ENCODE results near the gene ZNF138.
"Not testable (repeated sequence)": the region's sequence is repeated elsewhere in the genome, so short reads cannot be mapped to it uniquely, and the experiment has no call there.

Gene ZNF138

DNA sequence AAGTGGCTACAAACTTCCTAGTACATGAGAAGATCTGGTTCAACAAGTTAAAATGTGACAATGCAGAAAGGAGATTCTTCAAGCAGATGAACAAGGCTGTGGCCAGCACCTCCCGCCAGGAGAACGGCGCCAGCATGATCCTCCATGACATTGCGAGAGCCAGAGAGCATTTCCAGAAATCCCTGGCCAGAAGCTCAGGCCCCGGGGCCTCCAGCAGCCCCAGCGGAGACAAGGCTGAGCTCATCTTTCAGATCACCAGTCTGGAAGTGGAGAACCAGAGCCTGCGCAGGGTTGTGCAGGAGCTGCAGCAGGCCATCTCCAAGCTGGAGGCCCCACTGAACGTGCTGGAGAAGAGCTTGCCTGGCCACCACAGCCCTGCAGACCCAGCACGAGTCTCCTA is 68.8 kb downstream of the ZNF138 start (continued):
- TF ChIP-seq, protein P1, sequence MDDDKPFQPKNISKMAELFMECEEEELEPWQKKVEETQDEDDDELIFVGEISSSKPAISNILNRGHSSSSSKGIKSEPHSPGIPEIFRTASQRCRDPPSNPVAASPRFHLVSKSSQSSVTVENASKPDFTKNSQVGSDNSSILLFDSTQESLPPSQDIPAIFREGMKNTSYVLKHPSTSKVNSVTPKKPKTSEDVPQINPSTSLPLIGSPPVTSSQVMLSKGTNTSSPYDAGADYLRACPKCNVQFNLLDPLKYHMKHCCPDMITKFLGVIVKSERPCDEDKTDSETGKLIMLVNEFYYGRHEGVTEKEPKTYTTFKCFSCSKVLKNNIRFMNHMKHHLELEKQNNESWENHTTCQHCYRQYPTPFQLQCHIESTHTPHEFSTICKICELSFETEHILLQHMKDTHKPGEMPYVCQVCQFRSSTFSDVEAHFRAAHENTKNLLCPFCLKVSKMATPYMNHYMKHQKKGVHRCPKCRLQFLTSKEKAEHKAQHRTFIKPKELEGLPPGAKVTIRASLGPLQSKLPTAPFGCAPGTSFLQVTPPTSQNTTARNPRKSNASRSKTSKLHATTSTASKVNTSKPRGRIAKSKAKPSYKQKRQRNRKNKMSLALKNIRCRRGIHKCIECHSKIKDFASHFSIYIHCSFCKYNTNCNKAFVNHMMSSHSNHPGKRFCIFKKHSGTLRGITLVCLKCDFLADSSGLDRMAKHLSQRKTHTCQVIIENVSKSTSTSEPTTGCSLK (tag by site-specific recombination; IDR thresholded peaks at IDR 0.05): no peak
- TF ChIP-seq ZNF596 (tag by site-specific recombination; IDR thresholded peaks at IDR 0.05): no peak
- TF ChIP-seq HOXC10 (CRISPR knock-in tag; IDR thresholded peaks at IDR 0.05): no peak
- no peak for TF ChIP-seq ZNF132 (tag by site-specific recombination; IDR thresholded peaks at IDR 0.05; ENCODE audit: borderline replicate concordance)
- TF ChIP-seq TCF7L2 (IDR thresholded peaks at IDR 0.05; ENCODE audit: borderline replicate concordance, low read depth, low read length): no peak
- no peak for TF ChIP-seq KLF8 (tag by site-specific recombination; IDR thresholded peaks at IDR 0.05)
- TF ChIP-seq, protein P2, sequence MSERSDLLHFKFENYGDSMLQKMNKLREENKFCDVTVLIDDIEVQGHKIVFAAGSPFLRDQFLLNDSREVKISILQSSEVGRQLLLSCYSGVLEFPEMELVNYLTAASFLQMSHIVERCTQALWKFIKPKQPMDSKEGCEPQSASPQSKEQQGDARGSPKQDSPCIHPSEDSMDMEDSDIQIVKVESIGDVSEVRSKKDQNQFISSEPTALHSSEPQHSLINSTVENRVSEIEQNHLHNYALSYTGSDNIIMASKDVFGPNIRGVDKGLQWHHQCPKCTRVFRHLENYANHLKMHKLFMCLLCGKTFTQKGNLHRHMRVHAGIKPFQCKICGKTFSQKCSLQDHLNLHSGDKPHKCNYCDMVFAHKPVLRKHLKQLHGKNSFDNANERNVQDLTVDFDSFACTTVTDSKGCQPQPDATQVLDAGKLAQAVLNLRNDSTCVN (tag by site-specific recombination; optimal IDR thresholded peaks at IDR 0.05): no peak
- TF ChIP-seq ZNF19 (tag by site-specific recombination; IDR thresholded peaks at IDR 0.05; ENCODE audit: low read depth): no peak
- no peak for TF ChIP-seq ZBTB20 (tag by site-specific recombination; IDR thresholded peaks at IDR 0.05)
- TF ChIP-seq, protein P3, sequence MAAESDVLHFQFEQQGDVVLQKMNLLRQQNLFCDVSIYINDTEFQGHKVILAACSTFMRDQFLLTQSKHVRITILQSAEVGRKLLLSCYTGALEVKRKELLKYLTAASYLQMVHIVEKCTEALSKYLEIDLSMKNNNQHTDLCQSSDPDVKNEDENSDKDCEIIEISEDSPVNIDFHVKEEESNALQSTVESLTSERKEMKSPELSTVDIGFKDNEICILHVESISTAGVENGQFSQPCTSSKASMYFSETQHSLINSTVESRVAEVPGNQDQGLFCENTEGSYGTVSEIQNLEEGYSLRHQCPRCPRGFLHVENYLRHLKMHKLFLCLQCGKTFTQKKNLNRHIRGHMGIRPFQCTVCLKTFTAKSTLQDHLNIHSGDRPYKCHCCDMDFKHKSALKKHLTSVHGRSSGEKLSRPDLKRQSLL (tag by site-specific recombination; IDR thresholded peaks at IDR 0.05): no peak
- no peak for TF ChIP-seq ZBTB21 (tag by site-specific recombination; IDR thresholded peaks at IDR 0.05)
- TF ChIP-seq, protein P4, sequence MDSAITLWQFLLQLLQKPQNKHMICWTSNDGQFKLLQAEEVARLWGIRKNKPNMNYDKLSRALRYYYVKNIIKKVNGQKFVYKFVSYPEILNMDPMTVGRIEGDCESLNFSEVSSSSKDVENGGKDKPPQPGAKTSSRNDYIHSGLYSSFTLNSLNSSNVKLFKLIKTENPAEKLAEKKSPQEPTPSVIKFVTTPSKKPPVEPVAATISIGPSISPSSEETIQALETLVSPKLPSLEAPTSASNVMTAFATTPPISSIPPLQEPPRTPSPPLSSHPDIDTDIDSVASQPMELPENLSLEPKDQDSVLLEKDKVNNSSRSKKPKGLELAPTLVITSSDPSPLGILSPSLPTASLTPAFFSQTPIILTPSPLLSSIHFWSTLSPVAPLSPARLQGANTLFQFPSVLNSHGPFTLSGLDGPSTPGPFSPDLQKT (IDR thresholded peaks at IDR 0.05; ENCODE audit: borderline replicate concordance, low read depth, low read length): no peak
- TF ChIP-seq SP7 (tag by site-specific recombination; IDR thresholded peaks at IDR 0.05): no peak
- TF ChIP-seq ZNF658 (tag by site-specific recombination; IDR thresholded peaks at IDR 0.05): no peak

DNA sequence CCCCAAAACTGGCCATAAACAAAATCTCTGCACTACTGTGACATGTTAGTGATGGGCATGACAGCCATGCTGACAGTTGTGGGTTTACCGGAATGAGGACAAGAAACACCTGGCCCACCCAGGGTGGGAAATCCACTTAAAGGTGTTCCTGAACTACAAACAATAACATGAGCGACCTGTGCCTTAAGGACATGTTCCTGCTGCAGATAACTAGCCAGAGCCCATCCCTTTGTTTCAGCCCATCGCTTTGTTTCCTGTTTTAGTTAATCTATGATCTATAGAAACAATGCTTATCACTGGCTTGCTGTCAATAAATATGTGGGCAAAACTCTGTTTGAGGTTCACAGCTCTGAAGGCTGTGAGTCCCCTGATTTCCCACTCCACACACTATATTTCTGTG is 69.3 kb downstream of the ZNF138 start:
- CTCF ChIA-PET; H3K9me3 ChIP-seq (ENCODE audit: control insufficient read depth, insufficient read depth, low read depth, low read length); POLR2A ChIA-PET; H3K27ac ChIP-seq (ENCODE audit: extremely low read depth, low read depth, low read length); H3K36me3 ChIP-seq (ENCODE audit: control insufficient read depth in 2 of 2, insufficient read depth in 1 of 2, low read length in 2 of 2); H3K4me3 ChIP-seq (ENCODE audit: low read depth, low read length); H3K4me1 ChIP-seq (ENCODE audit: control insufficient read depth, insufficient read depth, low read length): not testable (repeated sequence)

DNA sequence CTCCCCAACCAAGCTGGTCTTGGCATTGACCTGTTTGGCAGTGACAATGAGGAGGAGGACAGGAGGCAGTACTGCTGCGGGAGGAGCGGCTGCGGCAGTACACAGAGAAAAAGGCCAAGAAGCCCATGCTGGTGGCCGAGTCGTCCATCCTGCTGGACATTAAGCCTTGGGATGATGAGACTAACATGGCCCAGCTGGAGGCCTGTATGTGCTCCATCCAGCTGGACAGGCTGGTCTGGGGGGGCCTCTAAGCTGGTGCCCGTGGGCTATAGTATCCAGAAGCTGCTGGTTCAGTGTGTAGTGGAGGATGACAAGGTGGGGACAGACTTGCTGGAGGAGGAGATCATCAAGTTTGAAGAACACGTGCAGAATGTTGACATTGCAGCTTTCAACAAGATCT is 69.7 kb downstream of the ZNF138 start:
- H3K36me3 ChIP-seq (ENCODE audit: control insufficient read depth in 2 of 2, insufficient read depth in 1 of 2, low read length in 2 of 2): no peaks in the 10 kb centered on the region
- H3K4me3 ChIP-seq (ENCODE audit: low read depth, low read length): no peak overlapping the region
- H3K4me1 ChIP-seq (ENCODE audit: control insufficient read depth, insufficient read depth, low read length): no peaks in the 10 kb centered on the region
- no peak overlapping the region for H3K27ac ChIP-seq (ENCODE audit: extremely low read depth, low read depth, low read length)
- POLR2A ChIA-PET: no interaction called here
- no peaks in the 10 kb centered on the region for H3K9me3 ChIP-seq (ENCODE audit: control insufficient read depth, insufficient read depth, low read depth, low read length)
- CTCF ChIA-PET: interaction anchor here (0.6 kb wide), 1 partner anchor 33 kb away, joined by 5 read pairs; no protein-coding TSS in a partner anchor
- TF ChIP-seq, protein P5, sequence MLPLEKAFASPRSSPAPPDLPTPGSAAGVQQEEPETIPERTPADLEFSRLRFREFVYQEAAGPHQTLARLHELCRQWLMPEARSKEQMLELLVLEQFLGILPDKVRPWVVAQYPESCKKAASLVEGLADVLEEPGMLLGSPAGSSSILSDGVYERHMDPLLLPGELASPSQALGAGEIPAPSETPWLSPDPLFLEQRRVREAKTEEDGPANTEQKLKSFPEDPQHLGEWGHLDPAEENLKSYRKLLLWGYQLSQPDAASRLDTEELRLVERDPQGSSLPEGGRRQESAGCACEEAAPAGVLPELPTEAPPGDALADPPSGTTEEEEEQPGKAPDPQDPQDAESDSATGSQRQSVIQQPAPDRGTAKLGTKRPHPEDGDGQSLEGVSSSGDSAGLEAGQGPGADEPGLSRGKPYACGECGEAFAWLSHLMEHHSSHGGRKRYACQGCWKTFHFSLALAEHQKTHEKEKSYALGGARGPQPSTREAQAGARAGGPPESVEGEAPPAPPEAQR (tag by site-specific recombination; IDR thresholded peaks at IDR 0.05): no peak
- TF ChIP-seq ZNF292 (tag by site-specific recombination; IDR thresholded peaks at IDR 0.05; ENCODE audit: borderline replicate concordance, low read depth) (no peak), ZNF302 (tag by site-specific recombination; IDR thresholded peaks at IDR 0.05; ENCODE audit: low read depth) (no peak), ZNF501 (tag by site-specific recombination; IDR thresholded peaks at IDR 0.05) (no peak), ZNF768 (tag by site-specific recombination; IDR thresholded peaks at IDR 0.05) (no peak), OVOL3 (tag by site-specific recombination; IDR thresholded peaks at IDR 0.05) (no peak), ZNF140 (tag by site-specific recombination; IDR thresholded peaks at IDR 0.05) (no peak)
- TF ChIP-seq, protein P2 (tag by site-specific recombination; optimal IDR thresholded peaks at IDR 0.05): no peak
- TF ChIP-seq, protein P6, sequence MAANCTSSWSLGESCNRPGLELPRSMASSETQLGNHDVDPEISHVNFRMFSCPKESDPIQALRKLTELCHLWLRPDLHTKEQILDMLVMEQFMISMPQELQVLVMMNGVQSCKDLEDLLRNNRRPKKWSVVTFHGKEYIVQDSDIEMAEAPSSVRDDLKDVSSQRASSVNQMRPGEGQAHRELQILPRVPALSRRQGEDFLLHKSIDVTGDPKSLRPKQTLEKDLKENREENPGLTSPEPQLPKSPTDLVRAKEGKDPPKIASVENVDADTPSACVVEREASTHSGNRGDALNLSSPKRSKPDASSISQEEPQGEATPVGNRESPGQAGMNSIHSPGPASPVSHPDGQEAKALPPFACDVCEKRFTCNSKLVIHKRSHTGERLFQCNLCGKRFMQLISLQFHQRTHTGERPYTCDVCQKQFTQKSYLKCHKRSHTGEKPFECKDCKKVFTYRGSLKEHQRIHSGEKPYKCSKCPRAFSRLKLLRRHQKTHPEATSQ (tag by site-specific recombination; IDR thresholded peaks at IDR 0.05): no peak
- TF ChIP-seq, protein P7, sequence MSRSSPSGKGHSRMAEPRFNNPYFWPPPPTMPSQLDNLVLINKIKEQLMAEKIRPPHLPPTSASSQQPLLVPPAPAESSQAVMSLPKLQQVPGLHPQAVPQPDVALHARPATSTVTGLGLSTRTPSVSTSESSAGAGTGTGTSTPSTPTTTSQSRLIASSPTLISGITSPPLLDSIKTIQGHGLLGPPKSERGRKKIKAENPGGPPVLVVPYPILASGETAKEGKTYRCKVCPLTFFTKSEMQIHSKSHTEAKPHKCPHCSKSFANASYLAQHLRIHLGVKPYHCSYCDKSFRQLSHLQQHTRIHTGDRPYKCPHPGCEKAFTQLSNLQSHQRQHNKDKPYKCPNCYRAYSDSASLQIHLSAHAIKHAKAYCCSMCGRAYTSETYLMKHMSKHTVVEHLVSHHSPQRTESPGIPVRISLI (tag by site-specific recombination; IDR thresholded peaks at IDR 0.05): no peak

All from HEK293 (cell line).